HG03108 (cell line): Measurements from ENCODE around the gene DNALI1.

Experiments used
- ATAC-seq: cut with Tn5 transposase; IDR thresholded peaks from one replicate; pipeline ENCODE4 v1.9.1; 2021; ENCODE audit warnings: moderate library complexity; ENCODE audit not compliant: unreplicated experiment

The DNALI1 gene

GRCh38 chr1:37599940-37600339, 43.2 kb downstream of the DNALI1 start:
- no peak for ATAC-seq

- ATAC-seq, result no peak
These were observed 44.7 kb downstream of the DNALI1 start for GRCh38 chr1:37601441-37601840.

- ATAC-seq, result no peak
These were observed 46.3 kb downstream of the DNALI1 start for GRCh38 chr1:37602750-37603694.

- ATAC-seq, result no peak
These were observed 48.4 kb downstream of the DNALI1 start for GRCh38 chr1:37605061-37605650.

GRCh38 chr1:37605806-37606474, 49.2 kb downstream of the DNALI1 start:
- ATAC-seq, result no peak

- no peak for ATAC-seq
These were observed 49.9 kb downstream of the DNALI1 start for GRCh38 chr1:37606481-37607263.

GRCh38 chr1:37609002-37609401, 52.3 kb downstream of the DNALI1 start:
- ATAC-seq, result no peak

- ATAC-seq, result no peak
These were observed 53.3 kb downstream of the DNALI1 start for GRCh38 chr1:37609994-37610393.

GRCh38 chr1:37612186-37612585, 55.4 kb downstream of the DNALI1 start:
- ATAC-seq, result no peak

- ATAC-seq, result no peak
These were observed 57.4 kb downstream of the DNALI1 start for GRCh38 chr1:37614105-37614504.

GRCh38 chr1:37616330-37616729, 59.6 kb downstream of the DNALI1 start:
- no peak for ATAC-seq
